Uterus (tissue), 4 donors: ENCODE data around the gene ANXA3. TPM values are rescaled to one million over a fixed set of nuclear protein-coding genes. Genes with fewer than 3 reads are reported as not detected.

Source experiments
- DNase-seq, 2 donors: peaks; one replicate each; pipeline ENCODE4 v3.0.0-alpha.2; 2019 to 2020
- H3K27ac ChIP-seq, 2 donors: fragments of 200-600 bp; sonication (generic); 1 replicate in 1 of 2; 2 replicates in 1 of 2; pipeline ENCODE4 v1.5.1; 2016 to 2018
- H3K27me3 ChIP-seq, 2 donors: fragments of 200-600 bp; sonication (generic); one replicate each; pipeline ENCODE4 v1.5.1; 2018 to 2019; ENCODE audit warnings: control low read depth in 1 of 2
- H3K36me3 ChIP-seq, 2 donors: fragments of 200-600 bp; sonication (generic); one replicate each; pipeline ENCODE4 v1.5.1; 2019; ENCODE audit warnings: control low read depth in 1 of 2
- H3K4me1 ChIP-seq, 2 donors: fragments of 200-600 bp; sonication (generic); one replicate each; pipeline ENCODE4 v1.5.1; 2018 to 2019; ENCODE audit warnings: control low read depth in 1 of 2
- H3K4me3 ChIP-seq, 2 donors: fragments of 200-600 bp; sonication (generic); 1 replicate in 1 of 2; 2 replicates in 1 of 2; pipeline ENCODE4 v1.5.1; 2018 to 2019; ENCODE audit warnings: mild to moderate bottlenecking in 1 of 2
- H3K9me3 ChIP-seq, 2 donors: fragments of 200-600 bp; sonication (generic); one replicate each; pipeline ENCODE4 v1.5.1; 2019; ENCODE audit warnings: control low read depth in 1 of 2
- POLR2A ChIP-seq, 2 donors: fragments of 450-650 bp; IDR thresholded peaks; one replicate each; pipeline ENCODE4 v1.6.1; 2016; ENCODE audit warnings: antibody characterized with exemption in 2 of 2, mild to moderate bottlenecking in 1 of 2, moderate library complexity in 1 of 2
- intact Hi-C: fragments of 100-400 bp; cut with DNase I; formaldehyde crosslinking; loops from one replicate; pipeline ENCODE4 v1.15.1; 2023; ENCODE audit warnings: low total_unique reads
- total RNA-seq, 4 donors: library from RNA; depleted of rRNA in 3 of 4; stranded (reverse); fragments of >200 nt in 3 of 4; gene quantifications; one replicate each; pipeline versions ENCODE4 v1.1.0 to v1.2.4, GENCODE V29; 2014 to 2023
- TF ChIP-seq, protein P1 (sequence below), 4 experiments: fragments of 200-600 bp in 2 of 4; fragments of 450-650 bp in 2 of 4; sonication (generic) in 2 of 4; IDR thresholded peaks; one replicate each; pipeline ENCODE4 v1.5.1; 2016 to 2019; ENCODE audit warnings: antibody characterized with exemption in 4 of 4, mild to moderate bottlenecking in 2 of 4, moderate library complexity in 1 of 4
- donor health status: DM: yes; HTN: yes; CAD: no.

Gene ANXA3
- total RNA-seq, 4 donors from 2014 or later: 13.6 to 243 (median 23.4) TPM

DNA sequence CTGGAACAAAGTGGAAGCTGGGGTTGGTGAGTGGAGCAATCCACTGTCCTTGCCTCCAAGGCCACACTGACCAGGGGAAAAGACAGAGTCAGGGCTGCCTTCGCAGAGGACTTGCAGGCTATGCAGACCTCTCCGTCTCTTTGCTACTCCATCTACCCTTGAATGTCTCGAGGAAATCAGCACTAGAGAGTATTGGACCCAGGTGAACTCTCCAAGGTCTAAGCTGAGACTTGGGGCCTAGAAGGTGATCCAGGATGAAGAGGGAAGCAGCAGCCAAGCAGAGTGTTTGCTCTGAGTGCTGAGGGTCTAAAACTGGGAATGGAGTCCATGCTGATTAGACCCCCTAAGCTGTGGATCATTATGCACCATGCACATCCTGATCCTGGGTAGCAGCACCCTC, 54.5 kb downstream of the ANXA3 start:
- Histone ChIP-seq H3K4me3 (no peak overlapping the region), H3K36me3 (no peaks in the 10 kb centered on the region)
- DNase-seq: no peak

DNA sequence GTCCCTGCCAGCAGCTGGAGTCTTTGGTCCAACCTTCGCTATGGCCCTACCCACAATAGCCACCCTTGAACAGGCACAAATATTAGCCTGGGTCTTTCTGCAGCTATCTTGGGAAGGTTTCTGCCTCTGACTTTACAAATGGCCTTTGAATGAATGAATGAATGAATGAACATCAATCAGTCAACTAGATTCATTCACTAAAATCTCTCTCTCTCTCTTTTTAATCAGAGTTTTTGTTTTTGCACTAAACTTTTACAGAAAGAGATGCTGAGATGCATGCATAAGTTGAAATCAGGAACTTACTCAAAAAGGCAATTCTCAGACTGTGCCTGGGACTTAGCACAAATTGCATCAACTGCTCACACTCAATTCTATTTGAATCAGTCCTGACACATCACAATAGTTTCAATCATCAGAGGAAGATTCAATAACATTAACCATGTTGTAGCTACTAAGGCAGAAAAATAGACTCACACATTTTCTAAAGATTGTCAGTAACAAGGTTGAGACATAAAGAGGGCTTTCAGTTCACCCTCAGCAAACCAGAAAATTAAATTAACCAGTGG, 55.0 kb downstream of the ANXA3 start:
- no peaks in the 10 kb centered on the region for H3K36me3 ChIP-seq

More for the DNA sequence above, 54.5 kb downstream of the ANXA3 start:
- Histone ChIP-seq H3K4me1 (no peaks in the 10 kb centered on the region), H3K27me3 (no peaks in the 10 kb centered on the region), H3K9me3 (no peaks in the 10 kb centered on the region), H3K27ac (no peak overlapping the region)
- intact Hi-C loops: no loop called here
- TF ChIP-seq, protein P1, sequence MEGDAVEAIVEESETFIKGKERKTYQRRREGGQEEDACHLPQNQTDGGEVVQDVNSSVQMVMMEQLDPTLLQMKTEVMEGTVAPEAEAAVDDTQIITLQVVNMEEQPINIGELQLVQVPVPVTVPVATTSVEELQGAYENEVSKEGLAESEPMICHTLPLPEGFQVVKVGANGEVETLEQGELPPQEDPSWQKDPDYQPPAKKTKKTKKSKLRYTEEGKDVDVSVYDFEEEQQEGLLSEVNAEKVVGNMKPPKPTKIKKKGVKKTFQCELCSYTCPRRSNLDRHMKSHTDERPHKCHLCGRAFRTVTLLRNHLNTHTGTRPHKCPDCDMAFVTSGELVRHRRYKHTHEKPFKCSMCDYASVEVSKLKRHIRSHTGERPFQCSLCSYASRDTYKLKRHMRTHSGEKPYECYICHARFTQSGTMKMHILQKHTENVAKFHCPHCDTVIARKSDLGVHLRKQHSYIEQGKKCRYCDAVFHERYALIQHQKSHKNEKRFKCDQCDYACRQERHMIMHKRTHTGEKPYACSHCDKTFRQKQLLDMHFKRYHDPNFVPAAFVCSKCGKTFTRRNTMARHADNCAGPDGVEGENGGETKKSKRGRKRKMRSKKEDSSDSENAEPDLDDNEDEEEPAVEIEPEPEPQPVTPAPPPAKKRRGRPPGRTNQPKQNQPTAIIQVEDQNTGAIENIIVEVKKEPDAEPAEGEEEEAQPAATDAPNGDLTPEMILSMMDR (IDR thresholded peaks at IDR 0.05): no peak
- no peak for TF ChIP-seq POLR2A (IDR thresholded peaks at IDR 0.05)

DNA sequence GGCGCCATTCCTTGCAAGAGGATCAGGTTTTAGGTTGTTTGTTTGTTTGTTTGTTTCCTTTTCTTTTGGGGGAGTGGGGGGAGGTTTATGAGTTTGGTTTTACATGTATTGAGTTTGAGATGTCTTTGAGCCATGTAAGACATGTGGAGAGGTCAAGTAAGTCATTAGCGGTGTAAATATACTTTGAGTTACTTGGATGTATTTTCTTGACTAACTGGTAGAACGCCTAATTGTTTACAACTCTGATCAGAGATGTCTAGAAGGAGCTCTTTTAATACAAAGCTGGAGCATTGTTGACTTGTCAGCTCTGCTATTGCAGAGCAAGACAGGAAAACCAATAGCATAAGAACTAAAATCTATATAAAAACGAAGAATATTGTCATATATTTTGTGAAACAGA, 57.1 kb downstream of the ANXA3 start:
- Histone ChIP-seq H3K4me1 (no peaks in the 10 kb centered on the region), H3K27ac (no peak overlapping the region), H3K4me3 (no peak overlapping the region), H3K9me3 (no peaks in the 10 kb centered on the region), H3K36me3 (no peaks in the 10 kb centered on the region), H3K27me3 (no peaks in the 10 kb centered on the region)
- no peak for DNase-seq
- intact Hi-C loops: no loop called here
- TF ChIP-seq, protein P1 (IDR thresholded peaks at IDR 0.05): no peak
- TF ChIP-seq POLR2A (IDR thresholded peaks at IDR 0.05): no peak

More for the DNA sequence above, 55.0 kb downstream of the ANXA3 start:
- Histone ChIP-seq H3K4me1 (no peaks in the 10 kb centered on the region), H3K27me3 (no peaks in the 10 kb centered on the region), H3K4me3 (no peak overlapping the region), H3K9me3 (no peaks in the 10 kb centered on the region), H3K27ac (no peak overlapping the region)
- no peak for DNase-seq
- no peak for TF ChIP-seq POLR2A (IDR thresholded peaks at IDR 0.05)
- TF ChIP-seq, protein P1 (IDR thresholded peaks at IDR 0.05): no peak
- intact Hi-C loops: no loop called here

DNA sequence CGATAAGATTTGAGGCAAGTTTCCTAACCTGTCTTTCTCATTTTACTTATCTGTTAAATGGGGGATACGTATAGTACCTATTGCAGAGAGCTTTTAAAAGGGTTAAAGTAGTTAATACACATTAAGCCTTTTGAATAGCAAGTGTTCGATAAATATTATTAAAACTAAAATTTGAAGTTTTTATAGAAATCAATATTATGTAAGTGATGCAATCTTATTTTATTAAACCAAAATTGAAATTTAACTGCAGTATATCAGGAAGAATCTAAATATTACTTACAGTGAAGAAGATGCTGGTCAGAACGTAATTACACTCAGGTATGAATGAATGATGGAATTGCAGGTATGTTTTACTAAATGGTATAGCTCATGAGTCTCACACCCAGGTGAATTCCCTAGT, 58.0 kb downstream of the ANXA3 start:
- Histone ChIP-seq H3K27ac (no peak overlapping the region), H3K4me3 (no peak overlapping the region), H3K27me3 (no peaks in the 10 kb centered on the region), H3K4me1 (no peaks in the 10 kb centered on the region), H3K9me3 (no peaks in the 10 kb centered on the region), H3K36me3 (no peaks in the 10 kb centered on the region)
- no peak for TF ChIP-seq POLR2A (IDR thresholded peaks at IDR 0.05)
- TF ChIP-seq, protein P1 (IDR thresholded peaks at IDR 0.05): no peak
- no peak for DNase-seq
- intact Hi-C loops: no loop called here

DNA sequence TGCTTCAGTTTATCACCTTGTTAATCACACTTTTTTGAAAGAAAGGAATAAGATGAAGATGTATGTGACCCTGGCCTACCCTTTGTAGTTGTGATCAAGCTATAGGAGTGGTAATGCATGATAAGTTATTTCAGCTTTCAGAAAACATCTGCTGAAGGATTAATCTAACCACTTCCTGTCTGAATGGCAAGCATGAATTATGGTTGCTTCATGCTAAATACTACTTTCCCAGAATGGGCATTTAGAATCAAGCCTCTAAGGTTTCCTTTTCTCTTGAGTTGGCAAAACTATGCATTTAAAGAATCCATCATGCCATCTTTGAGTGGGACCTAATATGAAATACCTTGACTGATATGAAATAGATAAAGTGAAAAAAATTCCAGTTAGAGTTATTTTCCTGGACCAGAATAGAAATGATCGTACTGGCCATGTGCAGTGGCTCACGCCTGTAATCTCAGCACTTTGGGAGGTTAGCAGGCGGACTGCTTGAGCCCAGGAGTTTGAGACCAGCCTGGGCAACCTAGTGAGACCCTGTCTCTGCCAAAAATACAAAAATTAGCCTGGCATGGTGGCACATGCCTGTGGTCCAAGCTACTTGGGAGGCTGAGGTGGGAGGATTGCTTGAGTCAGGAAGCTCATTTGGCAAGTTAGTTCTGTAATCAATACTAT, 59.1 kb downstream of the ANXA3 start:
- no peak for TF ChIP-seq POLR2A (IDR thresholded peaks at IDR 0.05)
- TF ChIP-seq, protein P1 (IDR thresholded peaks at IDR 0.05): no peak
- intact Hi-C loops: no loop called here
- H3K4me1 ChIP-seq: no peaks in the 10 kb centered on the region
- H3K9me3 ChIP-seq: no peaks in the 10 kb centered on the region
- no peaks in the 10 kb centered on the region for H3K36me3 ChIP-seq
- DNase-seq: no peak
- H3K27ac ChIP-seq: no peak overlapping the region
- H3K27me3 ChIP-seq: no peaks in the 10 kb centered on the region
- H3K4me3 ChIP-seq: no peak overlapping the region
